GM12872 (cell line): Measurements from ENCODE around the gene MCU.

Experiments
- TF ChIP-seq, protein P1 (sequence below): IDR thresholded peaks from 3 replicates; pipeline ENCODE4 v1.5.1; 2011; ENCODE audit warnings: low read depth, mild to moderate bottlenecking, low read length, moderate library complexity; ENCODE audit not compliant: insufficient read depth

Gene MCU

DNA sequence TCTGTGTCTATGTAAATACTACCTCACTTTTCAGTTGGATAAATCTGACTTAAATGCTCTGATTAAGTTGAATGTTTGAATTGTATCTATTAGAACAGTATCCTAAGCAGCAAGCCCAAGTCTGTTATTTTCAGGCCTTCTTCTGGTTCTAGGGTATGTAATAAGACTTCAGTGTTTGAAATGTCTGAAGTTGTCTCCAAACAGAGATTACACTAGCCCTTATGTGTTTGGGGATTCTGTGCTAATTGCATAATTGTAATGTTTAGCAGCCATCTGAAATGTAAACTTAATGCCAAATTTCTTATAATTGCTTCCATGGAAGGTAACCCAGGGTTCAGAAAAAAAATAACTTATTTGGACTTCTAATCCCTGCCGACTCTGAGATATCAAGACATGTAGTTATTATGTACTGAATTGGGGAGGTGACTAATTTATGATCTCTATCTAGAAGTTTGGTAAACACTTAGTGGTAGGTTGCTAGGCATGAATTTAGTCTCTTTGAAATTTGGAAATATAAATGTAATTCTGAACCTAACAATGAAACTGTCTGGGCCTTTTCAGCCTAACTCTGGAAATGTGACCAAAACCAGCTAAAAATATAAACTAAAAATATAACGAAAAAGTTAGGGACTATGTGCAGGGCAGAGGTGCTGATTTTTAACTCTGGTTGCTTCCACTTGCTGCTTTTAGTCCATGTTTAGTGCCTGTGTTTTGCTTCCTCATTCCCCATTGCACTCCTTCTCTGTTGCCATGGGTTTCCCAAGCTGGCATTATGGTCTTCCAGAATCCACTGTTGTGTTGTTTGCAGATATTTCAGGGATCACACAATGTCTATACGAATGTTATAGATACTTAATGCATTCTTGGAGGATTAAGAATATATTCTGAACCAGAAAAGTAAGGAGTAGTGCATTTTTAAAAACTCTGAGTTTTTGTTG, 54.8 kb downstream of the MCU start:
- TF ChIP-seq, protein P1, sequence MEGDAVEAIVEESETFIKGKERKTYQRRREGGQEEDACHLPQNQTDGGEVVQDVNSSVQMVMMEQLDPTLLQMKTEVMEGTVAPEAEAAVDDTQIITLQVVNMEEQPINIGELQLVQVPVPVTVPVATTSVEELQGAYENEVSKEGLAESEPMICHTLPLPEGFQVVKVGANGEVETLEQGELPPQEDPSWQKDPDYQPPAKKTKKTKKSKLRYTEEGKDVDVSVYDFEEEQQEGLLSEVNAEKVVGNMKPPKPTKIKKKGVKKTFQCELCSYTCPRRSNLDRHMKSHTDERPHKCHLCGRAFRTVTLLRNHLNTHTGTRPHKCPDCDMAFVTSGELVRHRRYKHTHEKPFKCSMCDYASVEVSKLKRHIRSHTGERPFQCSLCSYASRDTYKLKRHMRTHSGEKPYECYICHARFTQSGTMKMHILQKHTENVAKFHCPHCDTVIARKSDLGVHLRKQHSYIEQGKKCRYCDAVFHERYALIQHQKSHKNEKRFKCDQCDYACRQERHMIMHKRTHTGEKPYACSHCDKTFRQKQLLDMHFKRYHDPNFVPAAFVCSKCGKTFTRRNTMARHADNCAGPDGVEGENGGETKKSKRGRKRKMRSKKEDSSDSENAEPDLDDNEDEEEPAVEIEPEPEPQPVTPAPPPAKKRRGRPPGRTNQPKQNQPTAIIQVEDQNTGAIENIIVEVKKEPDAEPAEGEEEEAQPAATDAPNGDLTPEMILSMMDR, result no peak

DNA sequence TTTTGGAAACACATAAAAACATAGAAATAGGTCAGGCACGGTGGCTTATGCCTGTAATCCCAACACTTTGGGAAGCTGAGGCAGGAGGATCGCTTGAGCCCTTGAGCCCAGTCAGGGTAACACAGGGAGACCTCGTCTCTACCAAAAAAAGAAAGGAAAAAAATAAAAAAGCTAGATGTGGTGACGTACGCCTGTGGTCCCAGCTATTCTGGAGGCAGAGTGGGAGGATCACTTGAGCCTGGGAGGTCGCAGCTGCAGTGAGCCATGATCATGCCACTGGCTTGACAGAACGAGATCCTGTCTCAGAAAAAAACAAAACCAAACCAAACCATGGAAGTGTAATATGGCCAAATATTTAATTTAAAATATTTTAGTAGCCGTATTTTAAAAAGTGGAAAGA, 55.6 kb downstream of the MCU start:
- TF ChIP-seq, protein P1, result no peak

DNA sequence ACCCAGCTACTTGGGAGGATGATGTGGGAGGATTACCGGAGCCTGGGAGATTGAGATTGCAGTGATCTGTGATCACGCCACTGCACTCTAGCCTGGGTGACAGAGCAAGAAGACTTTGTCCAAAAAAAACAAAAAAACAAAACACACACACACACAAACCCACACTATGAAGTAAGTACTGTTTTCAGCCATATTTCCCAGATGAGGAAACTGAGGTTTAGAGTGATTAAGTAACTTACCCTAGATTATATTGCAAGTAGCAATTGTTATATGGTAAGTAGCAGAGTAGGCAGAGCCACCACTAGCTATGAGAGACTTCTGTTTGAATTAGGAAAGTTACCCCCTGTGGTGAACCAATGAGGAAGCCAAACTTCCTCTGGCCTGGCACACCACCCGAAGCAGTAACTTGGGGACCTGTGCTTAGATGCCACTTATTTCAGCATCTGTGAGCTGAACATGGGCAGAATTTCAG, 61.9 kb downstream of the MCU start:
- TF ChIP-seq, protein P1, result no peak

DNA sequence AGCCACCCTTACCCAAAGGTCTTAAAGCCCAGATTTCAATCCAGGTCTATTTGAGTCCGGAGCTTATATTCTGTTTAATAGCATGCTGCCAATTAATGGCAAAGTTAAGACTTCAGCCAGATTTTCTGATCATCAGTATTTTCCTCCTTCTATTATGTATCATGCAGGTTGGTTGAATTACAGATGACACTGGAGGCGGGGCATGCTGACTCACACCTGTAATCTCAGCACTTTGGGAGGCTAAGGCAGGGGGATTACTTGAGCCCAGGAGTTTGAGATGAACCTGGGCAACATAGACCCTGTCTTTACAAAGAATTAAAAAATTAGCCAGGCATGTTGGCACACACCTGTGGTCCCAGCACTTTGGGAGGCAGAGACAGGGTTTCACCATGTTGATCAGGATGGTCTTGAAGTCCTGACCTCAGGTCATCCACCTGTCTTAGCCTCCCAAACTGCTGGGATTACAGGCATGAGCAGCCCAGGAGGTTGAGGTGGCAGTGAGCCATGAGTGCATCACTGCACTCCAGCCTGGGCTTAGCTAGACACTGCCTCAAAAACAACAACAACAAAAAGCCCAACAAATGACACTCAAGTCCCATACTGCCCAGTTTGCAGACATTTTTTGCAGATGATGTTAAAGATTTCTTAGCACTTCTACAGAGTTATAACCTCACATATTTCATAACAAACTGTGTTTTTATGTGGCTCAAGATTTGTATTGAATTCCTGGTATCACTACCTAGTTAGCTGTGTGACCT, 62.5 kb downstream of the MCU start:
- TF ChIP-seq, protein P1, result no peak

DNA sequence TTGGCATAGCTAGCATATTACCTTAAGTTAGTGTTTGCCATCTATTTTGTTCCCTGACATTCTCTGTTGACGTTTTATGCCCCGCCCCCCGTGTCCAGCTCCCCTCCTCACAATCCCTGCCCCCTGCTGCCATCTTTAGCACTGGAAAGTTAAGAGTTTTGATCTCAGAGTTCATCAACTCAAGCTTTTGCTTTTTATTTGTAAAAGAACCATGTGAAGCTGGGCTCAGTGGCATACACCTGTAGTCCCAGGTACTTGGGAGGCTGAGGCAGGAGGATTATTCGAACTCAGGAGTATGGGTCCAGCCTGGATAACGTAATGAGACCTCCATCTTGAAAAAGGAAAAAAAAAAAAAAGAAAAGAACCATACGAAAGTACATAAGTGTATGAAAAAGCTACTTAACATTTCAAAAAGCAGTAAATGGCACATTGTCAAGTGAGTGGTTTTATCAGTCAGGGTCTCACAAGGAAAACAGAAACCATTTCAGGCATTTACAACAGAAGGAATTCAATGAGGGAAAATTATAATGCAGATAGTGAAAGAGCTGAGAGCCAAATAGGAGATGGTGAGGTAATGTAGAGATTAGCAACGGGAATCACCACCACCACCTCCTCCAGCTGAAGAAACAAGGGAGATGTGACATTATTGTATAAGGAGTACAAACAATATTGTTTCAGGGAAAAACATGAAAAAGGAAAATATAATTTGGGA, 64.9 kb downstream of the MCU start:
- TF ChIP-seq, protein P1, result no peak

DNA sequence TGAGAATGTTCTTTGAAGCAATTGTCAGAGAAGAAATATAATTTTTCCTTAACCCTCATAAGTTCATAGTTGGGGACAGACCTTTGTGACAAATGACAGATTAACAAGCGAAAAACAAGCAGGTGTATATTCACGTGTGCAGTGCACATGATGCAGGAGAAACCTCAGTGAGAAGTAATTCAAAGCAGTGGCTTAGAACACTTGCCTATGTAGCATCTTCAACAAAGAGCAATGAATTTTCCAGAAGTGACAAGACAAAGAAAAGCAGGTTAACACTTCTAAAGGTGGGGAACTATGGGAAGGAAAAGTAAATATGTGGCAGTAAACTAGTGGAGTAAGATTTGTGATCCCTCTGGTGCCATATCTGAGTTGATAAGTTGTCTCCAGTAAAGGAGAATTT, 65.8 kb downstream of the MCU start:
- TF ChIP-seq, protein P1, result no peak

DNA sequence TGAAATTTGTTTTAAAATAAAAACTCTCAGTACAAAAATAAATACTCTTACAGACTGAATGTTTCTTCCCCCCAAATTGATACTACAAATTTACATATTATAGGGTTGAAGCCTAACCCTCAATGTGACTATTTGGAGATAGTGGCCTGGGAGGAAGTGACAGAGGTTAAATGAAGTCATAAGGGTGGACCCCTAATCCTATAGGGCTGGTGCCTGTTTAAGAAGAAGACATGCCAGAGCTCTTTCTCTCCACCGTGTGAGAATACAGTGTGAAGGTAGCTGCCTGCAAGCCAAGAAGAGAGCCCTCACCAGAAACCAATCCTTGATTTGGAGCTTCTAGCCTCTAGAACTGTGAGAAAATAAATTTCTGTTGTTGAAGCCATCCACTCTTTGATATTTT, 67.6 kb downstream of the MCU start:
- TF ChIP-seq, protein P1, result no peak
